Choroid plexus epithelial cell (primary cell): ENCODE measurements around the gene ACBD6.

ENCODE experiments used
- DNase-seq: peaks from one replicate; pipeline ENCODE4 v3.0.0-alpha.2; 2010; ENCODE audit warnings: low read depth
- H3K4me3 ChIP-seq: 2 replicates; pipeline ENCODE4 v1.5.1; 2011; ENCODE audit warnings: low read depth, mild to moderate bottlenecking, control low read depth, low read length, moderate library complexity
- CTCF ChIP-seq: conservative IDR thresholded peaks from 2 replicates; pipeline ENCODE4 v1.5.1; 2011; ENCODE audit warnings: low read depth, mild to moderate bottlenecking, control low read depth, inconsistent platforms, low read length, moderate library complexity

Gene ACBD6

GRCh38 chr1:180301135-180301742, 201.1 kb downstream of the ACBD6 start:
- DNase-seq, result peak; percentile 49
- TF ChIP-seq CTCF, result no peak

GRCh38 chr1:180299479-180300221, 202.7 kb downstream of the ACBD6 start:
- no peak for TF ChIP-seq CTCF
- no peak for DNase-seq
- no peak overlapping the region for H3K4me3 ChIP-seq

More at GRCh38 chr1:180301135-180301742, 201.1 kb downstream of the ACBD6 start:
- no peak overlapping the region for H3K4me3 ChIP-seq

GRCh38 chr1:180295999-180296398, 206.4 kb downstream of the ACBD6 start:
- no peak for TF ChIP-seq CTCF
- DNase-seq, result no peak
- H3K4me3 ChIP-seq, result no peak overlapping the region

- TF ChIP-seq CTCF, result no peak
These were observed 207.7 kb downstream of the ACBD6 start for GRCh38 chr1:180294711-180295110.

GRCh38 chr1:180291004-180291403, 211.4 kb downstream of the ACBD6 start:
- peak; percentile 49 for DNase-seq
- no peak overlapping the region for H3K4me3 ChIP-seq
- no peak for TF ChIP-seq CTCF

More at GRCh38 chr1:180294711-180295110, 207.7 kb downstream of the ACBD6 start:
- DNase-seq, result no peak
- no peak overlapping the region for H3K4me3 ChIP-seq

GRCh38 chr1:180290265-180291001, 211.9 kb downstream of the ACBD6 start:
- no peak for DNase-seq
- TF ChIP-seq CTCF, result no peak
- no peak overlapping the region for H3K4me3 ChIP-seq
